NK-92 (cell line): ENCODE measurements around the gene MYH1.
"Not testable (repeated sequence)": the region's sequence is repeated elsewhere in the genome, so short reads cannot be mapped to it uniquely, and the experiment has no call there.

Source experiments
- DNase-seq: peaks from one replicate; lab custom pipeline; 2025; ENCODE audit not compliant: unreplicated experiment; lab: John Stamatoyannopoulos, UW

MYH1 gene

DNA sequence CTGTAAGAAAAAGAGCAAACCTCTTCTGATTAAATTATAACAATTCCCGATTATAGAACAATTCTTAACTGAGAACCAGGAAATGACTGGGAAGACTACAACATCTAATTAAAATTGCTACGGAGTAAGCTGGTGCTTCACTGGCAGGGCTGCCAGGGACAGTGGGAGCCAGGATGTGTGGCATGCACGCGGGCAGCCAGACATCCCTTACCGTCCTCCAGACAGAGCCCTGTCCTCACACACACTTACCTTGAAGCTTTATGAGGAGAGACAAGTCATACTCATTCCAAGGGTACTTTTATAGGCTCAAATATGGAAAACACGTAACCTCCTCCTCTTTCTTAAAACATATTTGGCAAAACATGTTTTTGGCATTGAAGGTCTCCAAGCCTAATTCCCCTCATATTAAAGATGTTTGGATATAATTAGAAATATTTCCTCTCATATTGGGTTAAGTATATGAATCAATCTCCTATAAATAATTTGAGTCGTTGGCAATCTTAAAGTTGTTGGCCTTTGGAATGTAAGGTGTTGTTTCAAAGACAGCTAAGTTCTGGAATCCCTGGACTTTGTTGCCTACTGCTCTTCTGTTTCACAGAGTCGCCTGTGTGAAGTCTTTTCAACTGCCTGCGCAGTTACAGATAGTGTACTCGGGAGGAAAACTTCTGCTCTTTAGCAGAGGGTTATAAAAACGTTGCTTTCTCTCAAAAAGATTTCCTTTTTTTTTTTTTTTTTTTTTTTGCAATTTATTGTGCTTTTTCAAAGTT, at the start of gene MYH1:
MYH1 (minus strand) TSS at position 272 of the 767 bp plus-strand sequence. CDS start 1,900 bp downstream, outside the sequence.
- no peak for DNase-seq

DNA sequence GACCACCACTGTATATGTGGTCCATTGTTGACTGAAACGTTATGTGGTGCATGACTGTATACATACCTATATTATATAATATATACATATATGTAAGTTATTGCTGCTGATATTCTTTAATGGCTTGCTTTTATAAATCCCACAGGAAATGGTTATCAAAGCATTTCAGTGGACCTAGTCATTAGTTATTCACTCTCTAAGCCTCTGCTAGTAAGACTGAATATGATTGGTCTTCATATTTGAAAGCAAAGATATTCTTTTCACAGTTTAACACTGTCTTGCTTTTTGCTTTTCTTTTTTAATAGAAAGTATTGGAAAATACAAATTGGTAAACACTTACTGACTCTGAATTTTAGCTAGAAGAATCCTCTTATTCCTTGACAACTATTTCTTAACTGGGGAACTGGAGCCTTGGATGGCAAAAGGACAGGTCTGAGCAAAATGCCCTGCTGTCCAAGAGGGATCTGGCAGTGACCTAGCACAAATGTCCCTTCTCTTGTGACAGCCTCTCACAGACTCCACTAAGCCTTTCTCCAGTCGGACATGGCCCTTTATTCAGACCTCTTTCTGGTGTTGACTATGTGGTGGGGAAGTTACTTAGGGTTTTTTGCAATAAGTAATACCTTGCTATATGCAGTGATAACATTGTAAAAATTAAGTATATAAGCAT, 45.8 kb upstream of the MYH1 start:
- DNase-seq: no peak

DNA sequence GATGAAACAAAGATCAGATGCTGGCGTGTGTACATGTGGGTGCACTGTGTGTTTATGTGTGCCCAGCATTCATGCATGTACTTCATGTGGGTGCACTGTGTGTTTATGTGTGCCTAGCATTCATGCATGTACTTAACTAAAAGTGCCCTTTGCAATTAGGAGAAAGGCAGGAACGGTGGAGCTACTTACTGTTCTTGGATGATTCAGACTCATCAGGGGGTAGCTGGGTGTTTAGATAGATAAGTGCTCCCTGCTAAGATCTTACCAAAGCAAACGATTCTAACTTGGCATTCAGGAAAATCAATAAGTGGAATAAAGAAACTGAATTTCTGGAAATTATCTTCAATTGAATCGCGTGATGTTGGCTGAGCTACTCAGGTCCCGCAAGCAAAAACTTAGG, 39.7 kb upstream of the MYH1 start:
- DNase-seq: no peak

DNA sequence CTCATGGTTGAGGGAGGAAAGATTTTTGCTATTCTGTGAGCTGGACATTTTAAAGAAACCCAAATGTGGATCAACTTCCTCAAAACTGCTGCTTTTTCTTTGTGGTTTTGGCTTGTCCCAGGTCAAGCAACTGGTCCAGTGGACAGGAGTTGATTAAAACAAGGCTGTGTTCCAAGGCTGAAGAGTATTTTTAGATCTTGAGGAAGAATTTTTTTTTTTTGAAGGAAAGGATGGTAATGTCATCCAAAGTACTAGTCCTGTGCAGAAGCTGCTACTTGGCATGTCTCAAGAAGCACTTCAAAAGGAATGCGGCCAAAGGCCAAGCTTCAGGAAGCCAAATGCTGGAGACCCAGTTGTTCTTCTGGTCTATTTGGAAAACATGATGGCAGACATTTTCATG, 39.1 kb upstream of the MYH1 start:
- DNase-seq: no peak

DNA sequence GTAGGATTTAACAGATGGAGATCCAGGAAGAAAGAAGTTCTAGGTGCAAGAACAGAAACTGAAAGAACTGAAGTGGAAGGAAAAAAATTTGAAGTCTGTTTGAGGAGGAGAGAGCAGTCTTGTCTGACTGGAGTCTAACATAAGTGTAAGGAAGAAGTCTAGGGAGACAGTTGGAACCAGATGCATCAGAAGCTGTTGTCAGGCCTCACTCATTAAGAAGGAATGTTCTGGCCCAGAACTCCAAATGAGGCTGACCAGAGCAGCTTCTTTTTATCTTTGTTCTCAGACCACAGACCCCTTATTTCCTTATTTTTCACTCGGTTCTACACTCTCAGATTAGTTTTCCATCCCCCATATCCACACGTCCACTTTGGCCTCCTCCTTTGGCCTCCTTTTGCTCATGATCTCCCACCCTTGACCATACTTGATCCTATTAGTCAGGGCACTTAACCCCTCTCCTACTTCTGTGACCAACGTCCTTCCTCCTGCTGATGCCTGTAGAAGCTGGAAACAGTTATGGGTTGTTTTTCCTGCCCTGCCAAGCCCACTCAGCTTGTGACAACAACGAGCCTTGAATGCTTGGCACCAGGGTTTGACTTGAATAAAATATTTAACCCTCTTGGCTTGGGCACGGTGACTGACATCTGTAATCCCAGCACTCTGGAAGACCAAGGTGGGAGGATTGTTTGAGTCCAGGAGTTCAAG, 38.1 kb upstream of the MYH1 start:
- no peak for DNase-seq

DNA sequence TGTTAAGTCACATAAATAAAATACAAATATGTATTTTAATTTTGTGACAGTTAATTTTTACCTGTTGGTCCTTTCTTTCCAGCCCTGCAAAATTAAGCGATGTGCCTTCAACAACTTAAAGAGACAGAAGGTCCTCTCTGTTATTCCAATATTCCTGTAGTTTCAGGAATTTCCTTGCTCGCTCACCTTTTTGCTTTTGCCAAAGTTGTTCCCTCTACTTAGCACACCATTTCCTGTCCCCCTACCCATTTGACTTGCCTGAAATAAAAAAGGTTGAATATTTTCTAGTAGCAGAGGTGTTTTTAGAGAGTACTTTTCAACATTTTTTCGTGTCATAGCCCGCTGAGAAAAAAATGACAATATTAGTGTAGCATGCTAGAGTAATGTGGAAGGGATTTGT, 31.7 kb upstream of the MYH1 start:
- no peak for DNase-seq

DNA sequence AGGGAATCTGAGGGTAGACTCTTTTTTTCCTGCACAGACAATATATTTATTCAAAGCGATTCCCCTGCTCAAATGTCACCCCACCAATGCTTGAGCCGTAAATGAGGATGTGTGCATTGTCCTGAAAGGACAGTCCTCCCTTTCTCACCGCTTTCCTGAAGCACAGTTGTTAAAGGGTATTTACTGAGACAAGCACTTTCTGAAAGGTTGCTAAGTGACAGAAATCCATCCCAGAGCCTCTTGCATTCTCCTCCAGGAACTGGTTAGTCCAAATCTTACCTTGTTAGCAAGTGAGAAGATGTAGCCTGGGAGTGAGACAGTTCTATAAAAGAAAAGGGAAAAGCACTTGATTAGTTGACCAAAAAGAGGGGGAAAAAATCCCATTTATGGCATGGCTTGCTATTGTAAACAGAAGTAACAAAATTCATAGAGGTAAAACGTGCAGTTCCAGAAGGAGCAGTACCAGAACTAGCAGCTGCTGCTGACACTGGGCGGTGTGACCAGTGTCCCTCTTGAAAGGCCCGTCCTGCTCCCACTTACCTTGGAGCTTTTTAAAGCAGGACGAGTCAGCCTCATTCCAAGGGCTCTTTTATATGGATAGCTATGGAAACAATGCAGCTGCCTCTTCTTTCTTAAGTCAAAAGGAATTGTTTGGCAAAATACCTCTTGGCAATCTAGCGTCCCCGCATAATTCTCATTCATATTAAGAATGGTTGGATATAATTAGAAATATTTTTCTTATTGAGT, 30.9 kb upstream of the MYH1 start, which contains the start of gene MYH2:
MYH2 (minus strand) TSS at position 563 of the 747 bp plus-strand sequence. CDS start 1,738 bp downstream, outside the sequence.
- no peak for DNase-seq

DNA sequence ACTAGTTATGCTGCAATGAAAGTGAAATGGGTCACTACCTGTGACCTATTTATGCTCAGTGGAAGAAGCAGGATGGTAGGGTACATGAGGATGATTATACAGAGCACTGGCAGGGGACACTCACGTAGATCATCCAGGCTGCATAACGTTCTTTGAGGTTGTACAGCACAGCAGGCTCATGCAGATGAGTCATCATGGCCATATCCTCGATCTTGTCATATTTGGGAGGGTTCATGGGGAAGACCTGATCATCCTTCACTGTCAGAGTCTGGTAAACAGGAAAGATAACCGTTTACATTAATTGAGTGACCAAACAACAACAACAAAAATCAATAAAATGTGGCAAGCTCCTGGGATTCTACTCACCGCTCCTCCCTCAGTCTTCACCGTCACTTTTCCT, 29.0 kb upstream of the MYH1 start:
- no peak for DNase-seq

DNA sequence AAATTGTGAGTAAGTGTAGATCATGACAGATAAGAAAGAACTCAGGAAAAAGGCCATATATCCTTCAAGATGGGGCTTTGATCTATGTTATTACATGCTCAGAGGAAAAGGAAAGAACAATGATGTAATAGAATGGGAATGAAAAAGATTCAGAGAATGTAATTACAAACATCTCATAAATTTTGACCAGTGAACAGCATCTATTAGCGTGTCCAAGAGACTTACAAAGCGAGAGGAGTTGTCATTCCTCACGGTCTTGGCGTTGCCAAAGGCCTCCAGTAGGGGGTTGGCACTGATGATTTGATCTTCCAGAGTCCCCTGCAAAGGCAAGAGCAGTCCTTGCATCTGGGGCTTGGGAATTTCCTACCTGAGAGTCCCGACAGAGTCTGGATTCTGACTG, 25.1 kb upstream of the MYH1 start:
- not testable (repeated sequence) for DNase-seq

DNA sequence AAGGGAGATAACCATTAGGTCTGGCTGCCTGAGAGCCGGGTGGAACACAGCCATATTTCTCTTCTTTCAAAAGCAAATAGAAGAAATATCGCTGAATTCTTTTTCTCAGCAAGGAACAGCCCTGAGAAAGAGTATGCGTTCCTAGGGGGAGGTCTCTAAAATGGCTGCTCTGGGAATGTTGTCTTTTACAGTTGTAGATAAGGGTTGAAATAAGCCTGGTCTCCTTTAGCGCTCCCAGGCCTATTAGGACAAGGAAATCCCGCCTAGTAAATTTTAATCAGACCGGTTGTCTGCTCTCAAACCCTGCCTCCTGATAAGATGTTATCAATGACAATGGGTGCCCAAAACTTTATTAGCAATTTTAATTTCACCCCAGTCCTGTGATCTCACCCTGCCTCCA, 22.8 kb upstream of the MYH1 start:
- not testable (repeated sequence) for DNase-seq

DNA sequence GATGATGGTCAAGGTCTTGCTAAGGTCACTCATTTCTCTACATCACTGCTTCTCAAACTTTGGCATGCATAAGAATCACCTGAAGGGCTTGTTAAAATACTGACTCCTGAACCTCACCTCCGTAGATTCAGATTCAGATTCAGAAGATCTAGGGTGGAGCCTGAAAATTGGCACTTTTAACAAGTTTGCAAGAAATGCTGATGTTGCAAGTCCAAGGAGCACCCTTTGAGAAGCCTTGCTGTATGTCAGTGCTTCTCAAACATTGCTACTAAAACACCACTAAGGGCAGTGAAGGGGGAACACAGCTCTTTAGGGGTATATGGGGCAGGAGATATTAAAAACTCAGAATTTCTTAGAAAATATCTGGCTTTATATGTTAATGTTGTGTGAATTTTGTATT, 13.7 kb upstream of the MYH1 start:
- DNase-seq: no peak

DNA sequence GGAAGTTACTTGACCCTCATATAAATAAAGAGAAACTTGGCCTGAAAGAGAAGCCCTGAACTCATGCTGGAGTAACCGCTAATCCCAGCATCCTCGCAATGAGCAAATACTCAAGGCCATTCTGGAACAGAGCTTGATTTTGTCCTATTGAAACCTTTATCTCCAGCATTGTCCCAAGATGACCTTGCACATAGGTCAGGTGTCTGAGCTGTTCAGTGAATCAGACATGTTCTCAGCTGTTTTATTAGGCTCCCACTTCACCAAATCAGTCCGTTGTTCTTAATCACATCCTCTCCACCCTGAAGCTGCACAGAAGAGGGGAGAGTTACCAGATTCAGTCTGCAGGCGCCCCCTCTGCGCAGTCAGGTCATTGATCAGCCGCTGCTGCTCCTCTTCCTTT, 9.1 kb upstream of the MYH1 start:
- no peak for DNase-seq

DNA sequence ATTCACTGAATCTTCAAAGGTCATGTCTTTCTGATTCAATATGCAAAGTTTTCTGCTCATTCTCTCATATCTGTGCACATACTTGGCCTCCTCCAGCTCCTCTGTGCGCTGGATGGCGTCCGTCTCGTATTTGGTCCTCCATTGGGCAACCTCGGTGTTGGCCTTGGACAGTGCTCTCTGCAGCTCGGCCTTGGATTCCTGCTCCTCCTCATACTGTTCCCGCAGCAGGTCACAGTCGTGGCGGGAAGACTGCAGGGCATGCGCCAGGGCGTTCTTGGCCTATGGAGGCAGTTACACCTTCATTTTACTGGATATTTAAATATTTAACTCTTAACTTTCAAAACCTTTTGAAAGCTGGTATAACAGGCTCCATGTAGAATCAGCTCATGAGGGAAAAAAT, 8.2 kb upstream of the MYH1 start:
- no peak for DNase-seq

DNA sequence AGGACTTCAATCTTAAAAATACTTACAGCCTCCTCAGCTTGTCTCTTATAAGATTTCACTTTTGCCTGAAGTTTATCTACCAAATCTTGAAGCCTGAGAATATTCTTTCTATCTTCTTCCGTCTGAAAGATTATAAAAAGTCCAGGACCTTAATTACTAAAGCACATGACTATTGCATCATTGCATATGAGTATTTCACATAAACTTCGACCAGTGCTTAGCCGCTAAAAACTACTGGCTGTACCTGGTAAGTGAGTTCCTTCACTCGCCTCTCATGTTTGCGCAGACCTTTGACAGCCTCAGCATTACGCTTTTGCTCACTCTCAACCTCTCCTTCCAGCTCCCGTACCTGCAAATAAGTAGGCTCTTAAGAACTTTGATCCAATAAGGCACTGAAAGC, 4.7 kb upstream of the MYH1 start:
- DNase-seq: no peak

DNA sequence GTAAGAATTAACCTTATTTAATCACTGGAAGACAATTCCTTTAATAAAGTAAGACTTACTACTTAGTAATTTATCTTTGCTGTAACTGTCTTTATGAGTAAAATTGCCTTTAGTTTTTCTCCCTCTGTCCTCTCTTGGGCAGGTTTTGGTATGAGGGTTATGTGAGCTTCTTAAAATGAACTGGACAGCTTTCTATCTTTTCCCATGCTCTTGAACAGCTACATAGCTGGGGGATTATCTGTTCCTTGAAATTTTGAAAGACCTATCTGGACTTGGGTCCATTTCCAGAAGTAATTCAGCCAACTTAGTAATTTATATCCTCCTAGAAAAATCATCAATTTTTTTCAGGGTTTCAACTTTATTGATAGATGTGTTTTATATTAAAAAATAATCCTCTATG, 3.6 kb upstream of the MYH1 start:
- no peak for DNase-seq

DNA sequence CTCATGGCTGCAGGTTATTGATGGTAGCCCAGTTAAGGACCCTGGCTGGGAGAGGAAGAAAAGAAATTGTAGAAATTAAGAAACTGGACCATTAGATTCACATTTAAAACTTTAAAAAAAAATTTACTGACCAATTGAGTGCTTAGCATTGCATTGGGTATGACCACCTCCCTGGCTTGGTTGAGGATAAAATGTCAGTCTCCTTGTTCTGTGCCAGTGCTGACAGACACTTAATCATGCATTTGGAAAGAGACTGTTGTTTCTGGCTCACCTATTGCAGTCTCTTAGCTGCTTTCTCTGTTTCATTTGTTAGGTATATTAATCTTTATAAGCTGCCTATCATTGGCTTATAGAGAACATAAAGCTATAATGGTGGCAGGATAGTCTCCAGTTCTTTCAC, 1.7 kb downstream of the MYH1 start:
- no peak for DNase-seq

DNA sequence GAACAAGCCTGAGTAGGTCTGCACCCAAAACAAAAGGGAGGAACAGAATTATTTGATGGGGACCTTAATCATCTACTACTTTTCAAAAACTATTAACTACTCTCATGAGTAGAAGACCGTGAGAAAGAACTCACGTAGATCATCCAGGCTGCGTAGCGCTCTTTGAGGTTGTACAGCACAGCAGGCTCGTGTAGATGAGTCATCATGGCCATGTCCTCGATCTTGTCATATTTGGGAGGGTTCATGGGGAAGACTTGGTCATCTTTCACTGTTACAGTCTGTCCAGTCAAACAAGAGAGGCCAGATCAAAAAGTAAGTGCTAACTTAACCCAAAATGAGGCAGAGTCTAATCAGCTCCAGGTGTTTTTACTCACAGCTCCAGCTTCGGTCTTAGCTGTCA, 2.3 kb downstream of the MYH1 start:
- DNase-seq: no peak

DNA sequence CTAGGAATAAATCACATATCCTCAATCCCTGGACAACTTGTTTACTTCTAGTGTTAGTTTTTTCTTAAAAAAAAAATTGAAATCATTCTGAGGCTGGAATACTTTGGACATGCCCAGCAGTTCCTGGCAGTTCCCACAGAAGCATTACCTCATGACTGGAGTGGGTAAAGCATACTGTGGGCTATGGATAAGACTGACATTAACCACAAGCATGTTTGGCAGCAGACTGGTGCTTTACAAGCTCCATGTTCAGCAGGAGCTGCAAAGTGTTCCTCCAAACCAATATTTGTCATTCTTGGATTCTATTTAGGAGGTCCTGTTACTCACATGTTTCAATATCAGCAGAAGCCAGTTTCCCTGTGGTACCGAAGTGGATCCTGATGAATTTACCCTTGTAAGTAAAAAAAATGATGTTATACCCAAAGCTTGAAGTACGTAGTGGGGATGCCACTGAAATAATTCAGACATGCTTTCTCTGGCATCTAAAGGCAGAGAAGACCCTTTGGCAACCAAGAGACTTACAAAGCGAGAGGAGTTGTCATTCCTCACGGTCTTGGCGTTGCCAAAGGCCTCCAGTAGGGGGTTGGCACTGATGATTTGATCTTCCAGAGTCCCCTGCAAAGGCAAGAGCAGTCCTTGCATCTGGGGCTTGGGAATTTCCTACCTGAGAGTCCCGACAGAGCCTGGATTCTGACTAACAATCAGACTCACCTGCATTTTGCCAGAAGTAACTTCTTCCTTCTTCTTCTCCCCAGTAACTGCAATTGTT, 4.9 kb downstream of the MYH1 start:
- no peak for DNase-seq

DNA sequence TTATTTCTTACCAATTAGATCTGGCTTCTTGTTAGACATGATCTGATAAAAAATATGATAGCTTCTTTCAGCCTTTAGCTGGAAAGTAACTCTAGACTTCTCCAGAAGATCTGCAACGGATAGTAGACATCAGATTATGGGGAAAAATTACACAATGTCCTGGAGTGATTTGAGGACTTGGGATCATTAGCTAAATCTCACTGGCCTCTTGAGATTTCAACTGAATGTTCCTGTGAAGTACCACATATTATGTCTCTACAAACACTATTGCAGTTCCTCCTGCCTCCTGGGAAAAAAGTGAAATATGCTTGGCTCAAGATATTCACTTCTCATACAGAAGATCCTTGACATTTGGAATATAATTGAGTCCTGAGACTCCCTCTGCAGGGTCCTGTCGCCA, 5.5 kb downstream of the MYH1 start:
- DNase-seq: no peak

DNA sequence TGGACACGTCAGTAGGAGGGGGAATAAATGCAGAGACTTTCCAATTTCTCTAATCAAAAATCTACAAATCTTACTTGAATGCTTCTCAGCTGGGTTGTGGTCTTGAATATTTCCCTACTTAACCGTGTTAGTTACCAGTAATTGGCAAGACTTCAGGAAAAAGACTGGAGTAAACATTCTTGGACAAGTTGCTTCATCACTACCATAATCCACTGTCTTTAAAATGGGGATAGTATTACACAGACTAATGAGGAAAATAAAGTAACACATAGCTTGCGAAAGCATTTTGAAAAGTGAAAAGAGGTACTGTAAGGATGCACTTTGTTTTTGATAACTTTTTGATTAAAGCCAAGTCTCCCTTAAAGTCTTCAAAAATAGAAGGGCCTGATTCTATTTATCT, 18.4 kb downstream of the MYH1 start:
- no peak for DNase-seq

DNA sequence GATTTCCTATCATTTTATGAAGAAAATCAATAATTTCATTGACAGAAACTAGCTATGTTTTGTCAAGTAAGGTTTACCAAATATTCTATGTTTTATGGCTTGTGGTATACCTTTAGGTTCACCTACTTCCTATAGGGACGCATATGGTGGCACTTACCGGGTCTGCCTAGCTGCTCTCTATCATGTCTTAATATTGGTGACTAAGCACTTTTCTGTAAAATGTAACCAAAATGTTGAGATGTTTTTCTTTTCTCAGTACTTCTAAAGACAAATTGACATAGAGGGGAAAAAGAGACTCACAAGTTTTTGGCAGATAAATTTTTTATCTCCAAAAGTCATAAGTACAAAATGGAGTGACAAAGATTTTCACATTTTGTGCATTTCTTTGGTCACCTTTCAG, 26.3 kb downstream of the MYH1 start:
- no peak for DNase-seq
